Skin epidermis (tissue), 12 donors: Measurements from ENCODE around the gene GPR68.
"Not testable (repeated sequence)": the region's sequence is repeated elsewhere in the genome, so short reads cannot be mapped to it uniquely, and the experiment has no call there.

Source experiments
- H3K27ac ChIP-seq, 21 experiments: fragments of 200-600 bp; sonication (generic) in 11 of 21; one replicate each; pipeline ENCODE4 v1.5.0; 2020; ENCODE audit warnings: mild to moderate bottlenecking in 3 of 21, inconsistent platforms in 2 of 21, moderate library complexity in 2 of 21
- H3K4me3 ChIP-seq, 7 experiments: fragments of 200-600 bp; sonication (generic) in 2 of 7; one replicate each; pipeline ENCODE4 v1.5.0; 2020; ENCODE audit warnings: inconsistent platforms in 2 of 7, mild to moderate bottlenecking in 2 of 7, moderate library complexity in 1 of 7

GPR68 gene

GRCh38 chr14:91233936-91234790 is 10.3 kb downstream of the GPR68 start:
- H3K27ac ChIP-seq: peak overlapping the region in 2 of 21 experiments; percentile 22 to 92
- no peak overlapping the region for H3K4me3 ChIP-seq

- Histone ChIP-seq H3K4me3 (no peak overlapping the region), H3K27ac (peak overlapping the region in 15 of 21 experiments; percentile 1 to 94 (median 47))
These were observed 11.9 kb downstream of the GPR68 start for GRCh38 chr14:91232603-91233002.

- Histone ChIP-seq H3K4me3 (no peak overlapping the region), H3K27ac (peak overlapping the region in 17 of 21 experiments; percentile 18 to 94 (median 57))
These were observed 12.5 kb downstream of the GPR68 start for GRCh38 chr14:91232052-91232451.

- Histone ChIP-seq H3K4me3 (no peak overlapping the region), H3K27ac (peak overlapping the region in 16 of 21 experiments; percentile 3 to 94 (median 60))
These were observed 13.1 kb downstream of the GPR68 start for GRCh38 chr14:91231446-91231845.

GRCh38 chr14:91230397-91231035 is 14.0 kb downstream of the GPR68 start:
- Histone ChIP-seq H3K27ac (peak overlapping the region in 16 of 21 experiments; percentile 2 to 94 (median 60)), H3K4me3 (no peak overlapping the region)

- Histone ChIP-seq H3K27ac (peak overlapping the region in 17 of 21 experiments; percentile 2 to 94 (median 61)), H3K4me3 (no peak overlapping the region)
These were observed 14.7 kb downstream of the GPR68 start for GRCh38 chr14:91229743-91230200.

- no peak overlapping the region for H3K4me3 ChIP-seq
- peak overlapping the region in 13 of 21 experiments; percentile 8 to 94 (median 67) for H3K27ac ChIP-seq
These were observed 15.5 kb downstream of the GPR68 start for GRCh38 chr14:91229005-91229382.

- Histone ChIP-seq H3K4me3 (no peak overlapping the region), H3K27ac (peak overlapping the region in 16 of 21 experiments; percentile 2 to 94 (median 62))
These were observed 16.1 kb downstream of the GPR68 start for GRCh38 chr14:91228112-91229004.

GRCh38 chr14:91227183-91227628 is 17.3 kb downstream of the GPR68 start:
- Histone ChIP-seq H3K27ac (peak overlapping the region in 10 of 21 experiments; percentile 11 to 94 (median 74)), H3K4me3 (no peak overlapping the region)

- H3K4me3 ChIP-seq: not testable (repeated sequence)
- peak overlapping the region in 12 of 21 experiments; percentile 4 to 94 (median 59) for H3K27ac ChIP-seq
These were observed 18.1 kb downstream of the GPR68 start for GRCh38 chr14:91226360-91226759.

GRCh38 chr14:91225025-91225424 is 19.5 kb downstream of the GPR68 start:
- H3K4me3 ChIP-seq: no peak overlapping the region
- H3K27ac ChIP-seq: peak overlapping the region in 4 of 21 experiments; percentile 7 to 94 (median 62)

- peak overlapping the region in 12 of 21 experiments; percentile 3 to 76 (median 64) for H3K27ac ChIP-seq
- H3K4me3 ChIP-seq: no peak overlapping the region
These were observed 21.3 kb downstream of the GPR68 start for GRCh38 chr14:91223028-91223783.

- H3K4me3 ChIP-seq: no peak overlapping the region
- H3K27ac ChIP-seq: peak overlapping the region in 19 of 21 experiments; percentile 14 to 87 (median 69)
These were observed 23.2 kb downstream of the GPR68 start for GRCh38 chr14:91221270-91221669.

- H3K4me3 ChIP-seq: no peak overlapping the region
- H3K27ac ChIP-seq: peak overlapping the region in 20 of 21 experiments; percentile 14 to 87 (median 76)
These were observed 23.9 kb downstream of the GPR68 start for GRCh38 chr14:91220581-91221000.

- H3K4me3 ChIP-seq: no peak overlapping the region
- H3K27ac ChIP-seq: peak overlapping the region in 20 of 21 experiments; percentile 39 to 87 (median 76)
These were observed 24.8 kb downstream of the GPR68 start for GRCh38 chr14:91219517-91220389.

GRCh38 chr14:91218014-91218413 is 26.5 kb downstream of the GPR68 start:
- Histone ChIP-seq H3K27ac (peak overlapping the region in 12 of 21 experiments; percentile 8 to 87 (median 71)), H3K4me3 (no peak overlapping the region)

- peak overlapping the region in 1 of 21 experiments; percentile 84 for H3K27ac ChIP-seq
- no peak overlapping the region for H3K4me3 ChIP-seq
These were observed 27.7 kb downstream of the GPR68 start for GRCh38 chr14:91216731-91217226.
